NOMO-1 treated with DMSO at 0.1 percent for 48 hours (cell line): Measurements from ENCODE around the gene SYNM.
"Not testable (repeated sequence)": the region's sequence is repeated elsewhere in the genome, so short reads cannot be mapped to it uniquely, and the experiment has no call there.

Experiments
- DNase-seq: peaks from one replicate; lab custom pipeline; 2025; ENCODE audit not compliant: unreplicated experiment; lab: John Stamatoyannopoulos, UW

SYNM gene

DNA sequence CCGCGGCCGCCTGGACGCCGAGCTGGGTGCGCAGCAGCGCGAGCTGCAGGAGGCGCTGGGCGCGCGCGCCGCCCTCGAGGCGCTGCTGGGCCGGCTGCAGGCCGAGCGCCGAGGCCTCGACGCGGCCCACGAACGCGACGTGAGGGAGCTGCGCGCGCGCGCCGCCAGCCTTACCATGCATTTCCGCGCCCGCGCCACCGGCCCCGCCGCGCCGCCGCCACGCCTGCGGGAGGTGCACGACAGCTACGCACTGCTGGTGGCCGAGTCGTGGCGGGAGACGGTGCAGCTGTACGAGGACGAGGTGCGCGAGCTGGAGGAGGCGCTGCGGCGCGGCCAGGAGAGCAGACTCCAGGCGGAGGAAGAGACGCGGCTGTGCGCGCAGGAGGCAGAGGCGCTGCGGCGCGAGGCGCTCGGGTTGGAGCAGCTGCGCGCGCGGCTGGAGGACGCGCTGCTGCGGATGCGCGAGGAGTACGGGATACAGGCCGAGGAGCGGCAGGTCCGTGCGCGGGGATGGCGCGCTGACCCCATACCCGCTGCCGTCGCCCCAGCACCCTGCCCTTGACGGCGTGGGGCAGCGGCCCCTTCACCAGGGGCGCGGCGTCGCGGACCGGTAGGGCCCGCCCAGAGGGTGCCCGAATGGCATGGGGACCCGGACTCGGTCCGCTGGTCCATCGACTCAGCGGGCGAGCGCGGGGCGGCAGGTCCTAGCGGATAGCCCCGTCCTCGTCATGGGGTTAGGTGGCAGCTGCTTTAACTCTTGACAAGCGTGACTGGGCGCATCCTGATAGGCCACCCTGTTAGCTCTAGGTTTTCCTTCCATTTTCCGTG, 848 bp downstream of the SYNM start:
- DNase-seq = no peak

GRCh38 chr15:99106417-99107220, 1.7 kb downstream of the SYNM start:
- DNase-seq = no peak

- DNase-seq = no peak
These were observed 4.1 kb downstream of the SYNM start for GRCh38 chr15:99108993-99109392.

GRCh38 chr15:99109555-99110021, 4.7 kb downstream of the SYNM start:
- DNase-seq = no peak

- DNase-seq = no peak
These were observed 5.2 kb downstream of the SYNM start for GRCh38 chr15:99110093-99110492.

GRCh38 chr15:99110581-99111320, 5.9 kb downstream of the SYNM start:
- DNase-seq = no peak

DNA sequence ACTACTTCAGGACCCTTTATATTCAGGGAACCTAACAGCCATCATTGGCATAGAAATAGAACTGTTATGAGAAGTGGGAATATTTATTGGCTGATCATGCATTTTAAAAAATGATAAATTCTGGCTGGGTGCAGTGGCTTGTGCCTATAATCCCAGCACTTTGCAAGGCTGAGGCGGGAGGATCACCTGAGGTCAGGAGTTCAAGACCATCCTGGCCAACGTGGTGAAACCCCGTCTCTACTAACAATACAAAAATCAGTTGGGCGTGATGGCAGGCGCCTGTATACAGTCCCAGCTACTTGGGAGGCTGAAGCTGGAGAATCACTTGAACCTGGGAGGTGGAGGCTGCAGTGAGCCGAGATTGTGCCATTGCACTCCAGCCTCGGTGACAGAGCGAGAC, 6.8 kb downstream of the SYNM start:
- not testable (repeated sequence) for DNase-seq

- no peak for DNase-seq
These were observed 8.8 kb downstream of the SYNM start for GRCh38 chr15:99113547-99114271.

- DNase-seq = no peak
These were observed 9.8 kb downstream of the SYNM start for GRCh38 chr15:99114511-99115299.

DNA sequence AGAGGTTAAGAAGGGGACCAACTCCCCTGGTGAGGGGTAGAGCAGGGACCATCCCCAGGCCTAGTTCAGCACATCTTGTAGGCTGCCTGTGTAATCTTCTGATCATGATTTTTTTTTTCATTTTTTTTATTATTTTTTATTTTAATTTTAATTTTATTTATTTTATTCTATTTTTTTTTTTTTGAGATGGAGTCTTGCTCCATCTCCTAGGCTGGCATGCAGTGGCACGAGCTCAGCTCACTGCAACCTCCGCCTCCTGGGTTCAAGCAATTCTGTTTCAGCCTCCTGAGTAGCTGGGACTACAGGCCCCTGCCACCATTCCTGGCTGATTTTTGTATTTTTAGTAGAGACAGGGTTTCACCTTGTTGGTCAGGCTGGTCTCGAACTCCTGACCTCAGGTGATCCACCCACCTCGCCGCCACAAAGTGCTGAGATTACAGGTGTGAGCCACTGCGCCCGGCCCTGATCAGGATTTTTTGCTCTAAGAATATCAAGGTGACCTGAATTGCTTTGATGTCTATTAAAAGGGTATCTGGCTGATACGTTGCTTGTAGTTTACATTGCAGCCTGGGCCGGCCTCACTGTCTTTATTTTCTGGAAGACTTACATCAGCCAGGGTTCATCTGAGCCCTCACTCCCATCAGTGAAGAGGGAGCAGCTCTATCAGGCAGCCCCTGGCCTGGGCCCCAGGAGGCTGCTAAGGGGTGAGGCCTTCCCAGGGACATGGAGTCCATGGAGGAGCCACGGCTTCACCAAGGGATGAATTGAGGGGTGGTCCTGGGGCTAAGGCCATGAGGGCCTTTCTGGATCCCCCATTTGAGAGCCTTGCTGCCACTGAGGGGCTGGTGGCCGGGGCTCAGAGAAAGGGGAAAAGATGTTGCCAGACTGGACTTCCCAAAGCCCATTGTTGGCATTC, 10.7 kb downstream of the SYNM start:
- DNase-seq = no peak

GRCh38 chr15:99117111-99117510, 12.2 kb downstream of the SYNM start:
- no peak for DNase-seq

- no peak for DNase-seq
These were observed 12.8 kb downstream of the SYNM start for GRCh38 chr15:99117563-99118257.

GRCh38 chr15:99118258-99118632, 13.4 kb downstream of the SYNM start:
- no peak for DNase-seq

DNA sequence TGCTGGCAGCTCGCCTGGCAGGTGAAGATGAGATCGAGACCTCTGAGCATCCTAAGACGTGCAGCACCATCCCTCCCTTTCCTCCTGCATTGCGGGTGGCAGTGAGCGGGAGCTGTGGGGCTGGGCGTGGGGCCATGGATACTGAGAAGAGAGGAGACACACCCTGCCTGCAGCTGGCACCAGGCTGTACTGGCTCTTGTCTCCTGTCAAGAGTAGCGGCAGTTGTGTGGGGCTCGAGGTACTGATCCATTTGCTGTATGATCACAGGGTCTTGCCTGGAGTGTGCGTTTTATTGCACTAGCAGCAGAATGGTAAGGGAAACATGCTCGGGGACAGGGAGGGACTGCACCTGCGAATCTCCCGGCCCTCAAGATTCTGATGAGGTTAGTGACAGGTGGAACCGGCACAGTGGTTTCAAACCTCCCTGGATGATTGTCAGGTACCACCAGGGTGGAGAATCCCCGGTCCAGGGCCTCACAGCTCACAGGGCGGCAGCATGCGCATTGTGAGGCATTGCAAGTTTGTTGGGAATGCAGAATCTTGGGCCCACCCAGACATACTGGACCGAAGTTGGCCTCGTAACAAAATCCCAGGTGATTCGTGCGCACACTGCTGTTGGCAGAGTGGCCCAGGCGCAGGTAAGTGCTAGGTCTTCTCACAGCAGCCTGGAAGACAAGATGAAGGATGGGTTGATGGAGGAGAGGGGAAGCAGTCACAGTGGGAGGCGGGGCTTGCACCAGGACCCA, 14.1 kb downstream of the SYNM start:
- no peak for DNase-seq

DNA sequence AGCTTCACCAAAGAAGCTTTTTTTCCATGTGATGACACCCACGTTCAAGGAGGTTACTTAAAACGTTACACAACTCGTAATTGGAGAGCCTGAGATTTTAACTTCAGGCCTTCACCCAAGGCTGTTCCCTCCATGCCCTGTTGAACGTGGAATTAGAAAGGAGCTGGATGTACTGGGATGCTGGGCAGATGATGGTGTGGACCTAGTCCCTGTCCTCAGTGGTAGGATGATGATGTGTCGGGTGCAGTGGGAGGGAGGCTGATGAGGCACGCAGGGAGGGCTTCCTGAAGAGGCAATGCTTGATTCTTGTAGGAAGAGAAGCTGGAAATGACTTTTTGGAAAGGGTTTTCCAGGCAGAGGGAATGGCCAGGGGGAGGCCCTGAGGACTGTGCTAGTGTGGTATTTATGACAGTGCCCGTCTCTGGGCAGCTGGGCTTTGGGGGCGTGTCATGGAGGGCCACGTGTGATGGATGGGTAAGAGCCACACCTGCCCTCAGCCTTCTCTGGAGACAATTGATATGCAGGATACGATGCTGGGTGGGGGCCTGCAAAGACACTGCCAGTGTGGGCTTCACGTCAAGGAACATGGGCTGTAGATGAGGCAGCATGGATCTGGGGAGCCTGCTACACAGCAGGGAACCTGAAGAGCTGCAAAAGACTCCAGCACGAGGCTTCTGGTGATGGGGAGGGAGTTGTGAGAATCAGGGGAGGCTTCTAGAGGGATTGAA, 15.3 kb downstream of the SYNM start:
- DNase-seq = no peak

DNA sequence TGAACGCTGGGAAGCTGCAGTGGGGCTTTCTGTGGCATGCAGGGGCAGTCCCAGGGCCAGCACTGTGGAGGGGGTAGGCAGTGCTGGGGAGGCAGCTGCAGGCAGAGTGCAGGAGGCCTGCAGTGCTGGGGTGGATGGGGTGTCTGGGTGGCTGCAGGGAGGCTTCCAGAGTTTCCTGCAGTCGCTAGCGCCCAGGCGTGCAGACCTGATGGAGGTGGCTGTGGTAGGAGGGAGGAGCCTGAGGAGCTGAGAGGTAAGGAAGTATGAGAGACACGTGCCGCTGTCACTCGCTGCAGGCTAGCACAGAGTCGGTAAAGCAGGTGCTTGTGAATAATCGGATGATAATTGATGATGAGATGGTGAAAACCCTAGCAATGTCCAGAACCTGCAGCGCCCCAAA, 16.3 kb downstream of the SYNM start:
- DNase-seq = no peak
